Testis (tissue), 3 donors: Measurements from ENCODE around the gene FLAD1. TPM values are rescaled to one million over a fixed set of nuclear protein-coding genes. Genes with fewer than 3 reads are reported as not detected.

ENCODE experiments used
- DNase-seq: peaks from one replicate; pipeline ENCODE4 v3.0.0-alpha.2; 2019
- H3K27ac ChIP-seq, 2 donors: fragments of 200-600 bp; sonication (generic); one replicate each; pipeline ENCODE4 v1.5.1; 2019
- H3K27me3 ChIP-seq: fragments of 200-600 bp; sonication (generic); one replicate; pipeline ENCODE4 v1.5.1; 2019
- H3K36me3 ChIP-seq: fragments of 200-600 bp; sonication (generic); one replicate; pipeline ENCODE4 v1.5.1; 2017; ENCODE audit warnings: low read depth; ENCODE audit errors: missing control alignments
- H3K4me1 ChIP-seq: fragments of 200-600 bp; sonication (generic); one replicate; pipeline ENCODE4 v1.5.1; 2019
- H3K4me3 ChIP-seq, 2 donors: fragments of 200-600 bp; sonication (generic); one replicate each; pipeline ENCODE4 v1.5.1; 2017 to 2019
- H3K9me3 ChIP-seq: fragments of 200-600 bp; sonication (generic); one replicate; pipeline ENCODE4 v1.5.1; 2017
- CTCF ChIP-seq, 3 experiments: fragments of 450-650 bp in 2 of 3; fragments of 200-600 bp in 1 of 3; sonication (generic) in 1 of 3; IDR thresholded peaks; one replicate each; pipeline ENCODE4 v1.5.1; 2016 to 2019; ENCODE audit warnings: antibody characterized with exemption in 3 of 3, mild to moderate bottlenecking in 2 of 3, moderate library complexity in 1 of 3
- POLR2A ChIP-seq: fragments of 450-650 bp; IDR thresholded peaks from one replicate; pipeline ENCODE4 v1.6.1; 2017; ENCODE audit warnings: antibody characterized with exemption, mild to moderate bottlenecking, moderate library complexity
- WGBS, 2 donors: methylation state at CpG; one replicate each; pipeline ENCODE4 v1.1.5; 2018; 5-methylcytosine and 5-hydroxymethylcytosine counted together
- intact Hi-C: fragments of 100-400 bp; cut with DNase I; formaldehyde crosslinking; loops from one replicate; pipeline ENCODE4 v1.15.1; 2023; ENCODE audit warnings: low total_unique reads
- polyA plus RNA-seq: library from polyadenylated mRNA; stranded (reverse); fragments of 350-450 nt; fragmentation: Illumina TruSeq; extraction: RNeasy Lipid Tissue Mini Kit (QIAGEN cat#74804); gene quantifications from one replicate; pipeline ENCODE4 v1.2.3, GENCODE V29; 2014; ENCODE audit warnings: low read depth, low replicate concordance; ENCODE audit not compliant: insufficient read depth
- total RNA-seq, 2 donors: library from RNA; depleted of rRNA; stranded (reverse); fragments of >200 nt; gene quantifications; one replicate each; pipeline ENCODE4 v1.2.3, GENCODE V29; 2016

The FLAD1 gene
- total and polyA plus RNA-seq, 3 donors from 2014 or later, result 26.5 to 46.5 (median 35.0) TPM

- WGBS, 2 donors, result 0 to 1% methylated on average over 9 to 13 of the region's 13 CpGs
- H3K9me3 ChIP-seq, result no peaks in the 10 kb centered on the region
- H3K4me3 ChIP-seq, result peak overlapping the region; percentile 77 to 84
- no peaks in the 10 kb centered on the region for H3K36me3 ChIP-seq
- intact Hi-C loops, result no loop called here
- peak overlapping the region; percentile 98 for H3K27ac ChIP-seq
- peaks cover 30% of the 10 kb centered on the region for H3K4me1 ChIP-seq
- TF ChIP-seq CTCF (IDR thresholded peaks at IDR 0.05) (no peak), POLR2A (no peak)
- H3K27me3 ChIP-seq, result no peaks in the 10 kb centered on the region
- DNase-seq, result peak; percentile 50
Measured at GRCh38 chr1:155000411-155000725, 17.2 kb downstream of the FLAD1 start.

GRCh38 chr1:155000726-155001424 is 17.7 kb downstream of the FLAD1 start:
- Histone ChIP-seq H3K9me3 (no peaks in the 10 kb centered on the region), H3K36me3 (no peaks in the 10 kb centered on the region), H3K4me1 (peaks cover 31% of the 10 kb centered on the region), H3K4me3 (peak overlapping the region; percentile 77 to 84), H3K27ac (peak overlapping the region; percentile 98), H3K27me3 (no peaks in the 10 kb centered on the region)
- TF ChIP-seq POLR2A, result no peak
- TF ChIP-seq CTCF (IDR thresholded peaks at IDR 0.05), result peak in 2 of 3 experiments; percentile 22 to 33
- DNase-seq, result peak; percentile 93
- 0 to 1% methylated on average over 14 to 43 of the region's 43 CpGs for WGBS, 2 donors
- intact Hi-C loops, result no loop called here

GRCh38 chr1:155001425-155001674 is 18.2 kb downstream of the FLAD1 start:
- peaks cover 31% of the 10 kb centered on the region for H3K4me1 ChIP-seq
- no peak for DNase-seq
- 0% methylated on average over 1 to 11 of the region's 11 CpGs for WGBS, 2 donors
- intact Hi-C loops, result no loop called here
- no peaks in the 10 kb centered on the region for H3K27me3 ChIP-seq
- H3K36me3 ChIP-seq, result no peaks in the 10 kb centered on the region
- no peaks in the 10 kb centered on the region for H3K9me3 ChIP-seq
- no peak for TF ChIP-seq POLR2A
- no peak for TF ChIP-seq CTCF (IDR thresholded peaks at IDR 0.05)
- H3K27ac ChIP-seq, result peak overlapping the region; percentile 98
- peak overlapping the region; percentile 77 to 84 for H3K4me3 ChIP-seq

- TF ChIP-seq POLR2A, result peak; percentile 53
- TF ChIP-seq CTCF (IDR thresholded peaks at IDR 0.05), result peak in 2 of 3 experiments; percentile 17 to 25
- intact Hi-C loops, result no loop called here
- no peaks in the 10 kb centered on the region for H3K9me3 ChIP-seq
- peaks cover 31% of the 10 kb centered on the region for H3K4me1 ChIP-seq
- peak overlapping the region; percentile 98 for H3K27ac ChIP-seq
- H3K27me3 ChIP-seq, result no peaks in the 10 kb centered on the region
- peak; percentile 100 for DNase-seq
- peak overlapping the region; percentile 77 to 84 for H3K4me3 ChIP-seq
- H3K36me3 ChIP-seq, result no peaks in the 10 kb centered on the region
- 1% methylated on average over 23 to 37 of the region's 38 CpGs for WGBS, 2 donors
Measured at GRCh38 chr1:155001675-155002463, 18.7 kb downstream of the FLAD1 start.
